ENCODE measurements around the gene SLC25A34. TPM values are rescaled to one million over a fixed set of nuclear protein-coding genes. Genes with fewer than 3 reads are reported as not detected.

SLC25A34 gene
- polyA plus RNA-seq, 3 donors: 1.3 to 1.7 (median 1.4) TPM

GRCh38 chr1:15748690-15749398 lies 12.8 kb downstream of the SLC25A34 start:
- no peak for DNase-seq (ENCODE audit: low read depth in 3 of 3, low spot score in 2 of 3)

- no peak for DNase-seq (ENCODE audit: low read depth in 3 of 3, low spot score in 2 of 3)
These were observed 13.6 kb downstream of the SLC25A34 start for GRCh38 chr1:15749399-15750291.

GRCh38 chr1:15750924-15751323 lies 14.9 kb downstream of the SLC25A34 start:
- DNase-seq (ENCODE audit: low read depth in 3 of 3, low spot score in 2 of 3): no peak

- DNase-seq (ENCODE audit: low read depth in 3 of 3, low spot score in 2 of 3): no peak
These were observed 15.7 kb downstream of the SLC25A34 start for GRCh38 chr1:15751717-15752116.

- DNase-seq (ENCODE audit: low read depth in 3 of 3, low spot score in 2 of 3): no peak
These were observed 17.7 kb downstream of the SLC25A34 start for GRCh38 chr1:15753776-15754175.

GRCh38 chr1:15755021-15755645 lies 19.1 kb downstream of the SLC25A34 start:
- no peak for DNase-seq (ENCODE audit: low read depth in 3 of 3, low spot score in 2 of 3)

GRCh38 chr1:15755646-15756040 lies 19.6 kb downstream of the SLC25A34 start:
- DNase-seq (ENCODE audit: low read depth in 3 of 3, low spot score in 2 of 3): no peak

- no peak for DNase-seq (ENCODE audit: low read depth in 3 of 3, low spot score in 2 of 3)
These were observed 20.3 kb downstream of the SLC25A34 start for GRCh38 chr1:15756143-15757015.

- DNase-seq (ENCODE audit: low read depth in 3 of 3, low spot score in 2 of 3): no peak
These were observed 21.0 kb downstream of the SLC25A34 start for GRCh38 chr1:15757016-15757543.

GRCh38 chr1:15757575-15758342 lies 21.7 kb downstream of the SLC25A34 start:
- no peak for DNase-seq (ENCODE audit: low read depth in 3 of 3, low spot score in 2 of 3)

GRCh38 chr1:15758343-15758931 lies 22.4 kb downstream of the SLC25A34 start, which contains the start of gene FBLIM1:
TSS of gene FBLIM1 (plus strand) at chr1:15758795. CDS start at chr1:15764984, 6,189 bp downstream.
- DNase-seq (ENCODE audit: low read depth in 3 of 3, low spot score in 2 of 3): no peak

GRCh38 chr1:15758953-15759661 lies 23.0 kb downstream of the SLC25A34 start:
- DNase-seq (ENCODE audit: low read depth in 3 of 3, low spot score in 2 of 3): no peak

GRCh38 chr1:15760520-15761211 lies 24.6 kb downstream of the SLC25A34 start:
- DNase-seq (ENCODE audit: low read depth in 3 of 3, low spot score in 2 of 3): peak in 2 of 3 donors; percentile 54 to 61

- no peak for DNase-seq (ENCODE audit: low read depth in 3 of 3, low spot score in 2 of 3)
These were observed 25.5 kb downstream of the SLC25A34 start for GRCh38 chr1:15761366-15762128.

GRCh38 chr1:15762546-15762945 lies 26.5 kb downstream of the SLC25A34 start:
- DNase-seq (ENCODE audit: low read depth in 3 of 3, low spot score in 2 of 3): no peak

GRCh38 chr1:15764269-15764764 lies 28.3 kb downstream of the SLC25A34 start:
- no peak for DNase-seq (ENCODE audit: low read depth in 3 of 3, low spot score in 2 of 3)

GRCh38 chr1:15764890-15765289 lies 28.8 kb downstream of the SLC25A34 start:
- DNase-seq (ENCODE audit: low read depth in 3 of 3, low spot score in 2 of 3): no peak

Data from right renal cortex interstitium (tissue), 3 donors.